SK-N-DZ (cell line): Measurements from ENCODE around the gene ZNF346.

Experiments
- DNase-seq: peaks from one replicate; pipeline ENCODE4 v3.0.0-alpha.2; 2015; ENCODE audit warnings: low spot score

ZNF346 gene

DNA sequence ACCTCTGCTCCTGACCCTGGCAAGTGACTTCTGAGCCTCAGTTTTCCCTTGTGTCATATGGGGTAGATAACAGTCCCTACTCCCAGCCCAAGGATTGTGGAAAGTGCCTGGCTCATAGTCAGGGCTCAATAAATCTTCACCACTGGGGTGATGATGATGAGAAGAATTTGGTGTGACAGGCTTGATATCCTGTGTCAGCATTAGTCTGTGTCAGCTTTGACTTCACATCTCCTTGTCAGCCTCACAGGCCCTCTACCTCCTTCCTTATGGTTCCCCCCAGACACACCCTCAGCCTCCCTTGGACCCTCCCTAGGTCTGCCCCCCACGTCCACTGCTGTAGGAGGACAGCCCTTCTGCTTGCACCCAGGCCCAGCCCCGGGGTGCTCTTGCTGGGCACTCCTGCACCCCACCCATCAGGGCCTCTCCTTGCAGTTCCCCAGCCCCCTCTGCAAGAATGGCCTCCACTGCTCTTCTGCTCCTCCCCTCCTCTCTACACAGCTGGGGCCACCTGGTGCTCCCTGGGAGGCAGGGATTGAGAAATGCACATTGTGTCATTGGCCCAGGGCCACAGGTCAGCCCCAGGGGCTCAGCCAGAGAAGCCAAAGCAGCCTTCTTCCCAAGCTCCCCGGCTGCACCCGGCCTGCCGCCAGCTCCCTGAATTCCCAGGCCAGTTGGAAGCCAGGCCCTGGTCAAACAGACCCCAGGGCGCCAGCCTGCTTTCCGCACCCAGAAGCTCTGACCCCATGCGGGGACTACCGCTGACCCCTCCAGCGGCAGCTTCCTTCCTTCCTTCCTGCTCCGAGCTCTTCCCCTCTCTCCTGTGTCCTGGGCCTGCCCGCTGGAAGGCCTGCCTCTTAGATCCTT lies 72.0 kb downstream of the ZNF346 start:
- no peak for DNase-seq

DNA sequence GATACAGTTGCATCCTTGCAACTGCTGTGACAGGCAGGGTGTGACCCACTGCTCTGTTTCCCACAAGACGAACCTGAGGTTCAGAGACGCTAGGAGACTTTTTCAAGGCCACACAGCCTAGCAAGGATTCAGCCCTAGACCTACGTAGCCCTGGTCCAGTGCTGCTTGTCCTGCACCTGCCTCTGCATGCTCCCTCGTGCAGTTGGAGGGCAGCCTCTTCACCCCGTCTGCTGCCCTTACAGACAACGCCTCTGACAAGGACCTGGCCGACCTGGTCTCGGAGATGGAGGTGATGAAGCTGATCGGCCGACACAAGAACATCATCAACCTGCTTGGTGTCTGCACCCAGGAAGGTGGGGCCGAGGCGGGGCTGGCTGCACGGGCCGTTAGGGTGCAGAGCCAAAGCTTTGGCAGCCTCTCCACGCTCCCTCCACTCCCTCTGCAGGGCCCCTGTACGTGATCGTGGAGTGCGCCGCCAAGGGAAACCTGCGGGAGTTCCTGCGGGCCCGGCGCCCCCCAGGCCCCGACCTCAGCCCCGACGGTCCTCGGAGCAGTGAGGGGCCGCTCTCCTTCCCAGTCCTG lies 72.7 kb downstream of the ZNF346 start:
- DNase-seq, result no peak

DNA sequence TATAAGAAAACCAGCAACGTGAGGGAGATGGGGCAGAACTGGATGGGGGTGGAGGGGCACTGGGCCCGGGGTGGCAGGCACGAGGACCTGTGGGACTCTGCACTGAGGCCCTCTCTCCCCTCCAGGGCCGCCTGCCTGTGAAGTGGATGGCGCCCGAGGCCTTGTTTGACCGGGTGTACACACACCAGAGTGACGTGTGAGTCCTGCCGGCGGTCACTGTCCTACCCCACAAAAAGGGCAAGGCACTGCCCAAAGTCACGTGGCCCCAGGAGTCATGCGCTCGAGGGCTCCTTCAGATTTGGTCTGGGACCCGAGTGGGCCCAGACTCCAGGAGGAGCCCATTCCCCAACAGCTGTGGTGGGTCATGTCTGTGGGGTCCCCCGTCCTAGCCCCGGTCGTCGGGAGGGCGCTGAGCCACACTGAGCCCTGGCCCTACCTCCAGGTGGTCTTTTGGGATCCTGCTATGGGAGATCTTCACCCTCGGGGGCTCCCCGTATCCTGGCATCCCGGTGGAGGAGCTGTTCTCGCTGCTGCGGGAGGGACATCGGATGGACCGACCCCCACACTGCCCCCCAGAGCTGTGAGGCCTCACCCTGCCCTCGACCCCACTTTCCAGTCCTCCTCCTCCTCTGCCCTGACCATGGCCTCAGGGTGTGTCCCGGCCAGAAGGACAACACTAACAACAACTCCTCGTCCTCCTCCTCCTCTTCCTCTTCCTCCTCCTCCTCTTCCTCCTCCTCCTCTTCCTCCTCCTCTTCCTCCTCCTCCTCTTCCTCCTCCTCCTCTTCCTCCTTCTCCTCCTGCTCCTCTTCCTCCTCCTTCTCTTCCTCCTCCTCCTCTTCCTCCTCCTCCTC lies 73.9 kb downstream of the ZNF346 start:
- no peak for DNase-seq

DNA sequence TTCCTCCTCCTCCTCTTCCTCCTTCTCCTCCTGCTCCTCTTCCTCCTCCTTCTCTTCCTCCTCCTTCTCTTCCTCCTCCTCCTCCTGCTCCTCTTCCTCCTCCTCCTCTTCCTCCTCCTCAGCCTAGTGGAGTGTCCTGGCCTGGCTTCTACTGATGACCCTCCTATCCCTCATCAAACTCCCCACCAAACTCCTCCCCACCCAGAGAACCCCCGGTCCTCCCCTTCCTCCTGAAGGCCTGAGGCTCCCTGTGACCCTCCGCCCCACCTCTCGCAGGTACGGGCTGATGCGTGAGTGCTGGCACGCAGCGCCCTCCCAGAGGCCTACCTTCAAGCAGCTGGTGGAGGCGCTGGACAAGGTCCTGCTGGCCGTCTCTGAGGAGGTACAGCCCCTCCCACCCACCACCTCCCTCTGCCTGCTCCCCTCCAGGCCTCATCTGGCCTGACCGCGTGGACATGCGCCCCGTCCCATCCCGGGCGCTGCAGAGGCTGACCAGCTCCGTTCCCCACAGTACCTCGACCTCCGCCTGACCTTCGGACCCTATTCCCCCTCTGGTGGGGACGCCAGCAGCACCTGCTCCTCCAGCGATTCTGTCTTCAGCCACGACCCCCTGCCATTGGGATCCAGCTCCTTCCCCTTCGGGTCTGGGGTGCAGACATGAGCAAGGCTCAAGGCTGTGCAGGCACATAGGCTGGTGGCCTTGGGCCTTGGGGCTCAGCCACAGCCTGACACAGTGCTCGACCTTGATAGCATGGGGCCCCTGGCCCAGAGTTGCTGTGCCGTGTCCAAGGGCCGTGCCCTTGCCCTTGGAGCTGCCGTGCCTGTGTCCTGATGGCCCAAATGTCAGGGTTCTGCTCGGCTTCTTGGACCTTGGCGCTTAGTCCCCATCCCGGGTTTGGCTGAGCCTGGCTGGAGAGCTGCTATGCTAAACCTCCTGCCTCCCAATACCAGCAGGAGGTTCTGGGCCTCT lies 74.8 kb downstream of the ZNF346 start:
- DNase-seq, result no peak

DNA sequence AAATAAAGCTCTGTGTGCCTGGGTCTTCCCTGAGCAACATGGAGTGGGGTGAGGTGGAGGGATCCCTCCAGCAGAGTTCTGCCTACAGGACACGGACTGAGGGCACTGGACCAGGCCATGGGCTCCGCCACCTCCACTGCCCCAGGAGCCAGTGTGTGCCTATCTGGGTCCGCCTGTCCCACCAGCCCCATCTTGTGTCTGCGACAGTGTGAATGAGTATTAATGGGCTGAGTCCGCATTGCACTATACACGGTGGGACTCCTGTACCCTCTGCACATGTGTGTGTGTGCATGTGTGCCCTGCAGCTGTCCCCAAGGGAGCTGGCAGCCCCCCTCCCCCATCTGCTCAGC lies 75.6 kb downstream of the ZNF346 start:
- DNase-seq, result no peak

DNA sequence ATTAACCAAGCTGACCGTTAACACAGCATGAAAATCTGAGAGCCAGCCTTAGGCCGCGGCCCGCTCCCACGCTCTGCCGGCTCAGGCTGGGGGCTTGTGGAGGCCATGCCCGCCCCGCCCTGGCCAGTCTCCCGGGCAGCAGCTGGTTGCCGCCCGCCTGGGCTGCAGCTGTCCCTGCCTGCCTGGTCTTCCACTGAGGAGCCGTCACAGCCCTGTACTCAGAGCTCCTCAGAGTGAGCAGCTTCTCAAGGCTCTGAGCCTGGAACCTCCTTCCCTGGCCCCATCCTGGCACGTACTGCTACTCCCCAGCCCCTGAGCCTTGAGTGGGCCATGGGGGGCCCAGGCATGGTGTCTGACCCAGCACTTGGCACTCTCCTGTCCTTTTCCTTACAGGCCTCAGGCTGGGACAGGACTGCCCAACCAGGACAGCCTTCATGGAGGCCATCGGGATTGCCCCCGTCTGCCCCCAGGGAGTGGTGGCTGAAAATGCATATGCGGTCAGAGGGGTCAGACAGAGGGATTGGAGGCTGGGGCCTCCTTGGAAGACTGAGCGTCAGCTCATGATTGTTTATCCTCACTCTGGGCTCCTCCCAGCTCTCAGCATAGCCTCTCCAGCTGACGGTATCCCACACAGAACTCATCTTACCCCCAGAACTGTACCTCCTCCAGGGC lies 76.1 kb downstream of the ZNF346 start:
- DNase-seq, result no peak

DNA sequence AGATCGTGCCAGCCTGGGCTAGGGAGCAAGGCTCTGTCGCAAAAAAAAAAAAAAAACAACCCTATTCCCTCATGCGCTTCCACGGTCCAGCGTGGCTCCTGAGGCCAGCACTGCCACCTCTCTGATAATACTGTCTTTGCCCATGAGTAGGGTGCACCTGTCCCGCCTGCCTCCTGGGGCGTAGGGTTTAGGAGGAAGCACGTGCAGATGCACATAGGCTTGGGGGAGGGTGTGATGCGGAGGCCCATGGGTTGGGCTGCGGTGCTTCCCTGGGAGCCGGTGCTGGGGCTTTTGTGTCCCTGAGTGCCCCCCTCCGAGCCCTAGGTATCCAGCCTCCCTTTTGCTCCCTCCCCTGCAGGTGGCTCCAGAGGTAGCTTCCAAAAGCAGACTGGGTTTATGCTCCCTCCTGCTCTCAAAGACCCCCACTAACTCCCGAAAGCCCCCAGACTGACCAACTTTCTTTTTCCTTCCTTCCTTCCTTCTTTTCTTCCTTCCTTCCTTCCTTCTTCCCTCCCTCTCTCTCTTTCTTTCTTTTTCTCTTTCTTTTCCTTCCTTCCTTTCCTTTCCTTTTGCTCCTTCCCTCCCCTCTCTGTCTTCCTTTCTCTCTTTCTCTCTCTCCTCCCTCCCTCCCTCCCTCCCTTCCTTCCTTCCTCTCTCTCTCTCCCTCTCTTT lies 77.1 kb downstream of the ZNF346 start:
- DNase-seq, result no peak

DNA sequence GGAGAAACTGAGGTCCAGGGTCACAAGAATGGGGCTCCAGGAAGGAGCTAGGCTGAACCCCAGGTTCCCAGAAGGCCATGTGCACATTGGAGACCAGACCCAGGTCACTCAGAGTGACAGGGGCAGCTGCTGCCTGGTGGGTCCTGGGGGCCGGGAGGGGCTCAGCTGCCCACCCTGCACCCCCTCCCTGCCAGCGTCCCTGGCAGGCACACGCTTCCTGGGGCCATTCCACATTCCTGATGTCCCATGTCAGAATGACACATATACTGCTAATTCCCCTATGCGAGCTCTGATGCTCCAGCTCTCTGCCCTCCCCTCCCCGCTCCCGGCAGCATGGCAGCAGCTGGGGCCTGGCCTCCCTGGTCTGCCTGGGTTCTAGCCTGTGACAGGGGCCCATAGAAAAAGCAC lies 78.2 kb downstream of the ZNF346 start:
- DNase-seq, result no peak

DNA sequence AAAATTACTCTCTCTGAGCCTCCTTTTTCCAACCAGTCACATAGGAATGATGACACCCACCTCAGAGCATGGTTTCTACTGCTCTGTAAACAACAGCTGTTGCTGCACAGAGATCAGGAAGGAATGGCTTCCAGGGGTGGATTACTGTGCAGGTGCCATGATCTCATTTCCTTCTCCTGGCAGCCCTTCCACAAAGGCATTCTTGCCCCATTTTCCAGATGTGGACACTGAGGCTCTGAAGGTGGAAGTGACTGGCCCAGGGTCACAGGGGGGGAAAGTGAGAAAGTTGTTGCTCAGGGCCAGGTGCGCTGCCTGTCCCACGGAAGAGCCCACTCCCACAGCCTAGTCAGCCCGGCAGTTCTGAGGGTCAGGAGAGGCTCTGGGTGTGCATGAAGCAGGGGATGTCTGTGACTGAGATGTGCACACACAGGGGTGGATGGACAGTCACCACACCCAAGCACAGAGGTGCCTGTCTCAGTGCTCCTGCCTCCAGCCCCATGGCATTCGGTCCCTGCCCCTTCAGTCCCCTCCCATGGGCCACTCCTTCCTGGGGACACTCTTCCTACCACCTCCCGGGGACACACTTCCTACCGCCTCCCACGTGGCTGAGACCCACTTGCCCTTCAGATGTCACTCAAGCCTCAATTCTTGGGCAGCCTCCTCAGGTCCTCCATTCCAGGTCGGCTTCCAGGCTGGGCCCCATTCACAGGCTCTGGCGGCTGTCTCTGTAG lies 81.2 kb downstream of the ZNF346 start:
- no peak for DNase-seq

DNA sequence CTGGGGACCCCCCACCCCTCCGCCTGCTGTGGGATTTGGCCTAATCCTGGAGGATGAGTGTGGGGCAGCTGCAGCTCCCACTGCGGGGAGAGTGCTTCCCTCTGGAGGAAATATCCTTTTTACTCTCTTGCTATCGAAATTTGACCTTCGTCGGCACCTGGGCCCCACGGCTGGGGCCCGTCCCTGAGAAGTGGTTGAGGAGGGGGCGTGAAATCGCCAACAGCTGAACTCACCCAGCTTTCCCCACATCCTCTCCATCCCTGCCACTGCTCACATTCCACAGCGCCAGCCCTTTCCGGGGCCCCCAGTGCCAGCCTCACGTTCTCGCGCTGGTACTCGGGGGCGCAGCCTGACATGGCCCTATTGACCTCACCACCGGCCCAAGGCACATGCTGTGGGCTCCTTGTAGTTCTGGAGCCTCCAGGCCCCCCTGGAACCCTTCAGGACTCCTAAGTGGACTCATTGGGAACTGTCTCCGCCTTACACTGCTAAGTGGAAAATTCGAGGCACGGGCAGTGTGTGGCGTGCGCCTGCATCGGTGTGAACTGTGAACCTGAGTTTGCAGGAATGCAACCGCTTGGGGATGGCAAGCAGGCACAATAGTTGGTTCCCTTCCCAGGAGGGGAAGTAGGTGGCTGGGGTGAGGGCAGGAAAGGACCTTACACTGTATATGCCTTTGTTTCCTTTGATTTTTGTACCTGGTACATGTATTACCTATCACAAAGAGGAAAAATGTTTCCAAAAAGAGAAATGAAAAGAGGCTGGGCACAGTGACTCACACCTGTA lies 83.4 kb downstream of the ZNF346 start:
- no peak for DNase-seq

DNA sequence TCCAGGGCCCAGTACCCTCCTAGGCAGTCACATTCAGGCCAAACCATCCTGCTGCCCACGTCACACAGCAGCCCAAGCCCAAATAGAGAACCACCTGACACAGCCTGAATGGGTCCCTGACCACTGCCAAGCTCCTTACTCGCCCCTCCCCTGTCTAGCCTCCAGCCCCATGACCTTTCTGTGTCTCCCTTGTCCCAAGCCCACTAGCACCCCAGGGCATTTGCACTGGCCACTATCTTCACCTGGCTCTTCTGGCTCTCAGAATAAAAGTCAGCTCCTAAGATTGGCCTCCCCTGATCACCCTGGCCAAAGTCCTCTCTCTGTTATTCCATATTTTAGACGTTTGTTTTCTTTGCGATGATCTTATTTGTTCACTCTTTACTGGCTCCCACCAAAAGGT lies 84.7 kb downstream of the ZNF346 start:
- no peak for DNase-seq

DNA sequence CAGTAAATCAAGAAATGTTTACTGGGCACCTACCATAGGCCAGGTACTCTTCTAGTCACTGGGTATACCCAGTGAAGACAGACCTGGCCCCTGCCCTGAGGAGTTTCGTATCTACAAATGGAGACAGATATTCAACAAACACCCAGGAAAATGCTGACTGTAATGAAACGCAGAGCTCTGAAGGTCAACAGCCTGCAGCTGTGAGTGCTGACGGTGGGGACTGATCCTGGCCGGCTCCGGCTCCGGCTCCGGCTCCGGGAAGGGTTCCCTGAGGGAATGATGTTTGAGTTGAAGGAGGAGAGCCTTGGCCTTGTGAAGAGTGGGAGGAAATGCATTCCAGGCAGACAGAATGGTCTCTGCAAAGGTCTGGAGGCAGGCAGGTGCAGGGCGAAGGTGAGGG lies 87.3 kb downstream of the ZNF346 start:
- no peak for DNase-seq

DNA sequence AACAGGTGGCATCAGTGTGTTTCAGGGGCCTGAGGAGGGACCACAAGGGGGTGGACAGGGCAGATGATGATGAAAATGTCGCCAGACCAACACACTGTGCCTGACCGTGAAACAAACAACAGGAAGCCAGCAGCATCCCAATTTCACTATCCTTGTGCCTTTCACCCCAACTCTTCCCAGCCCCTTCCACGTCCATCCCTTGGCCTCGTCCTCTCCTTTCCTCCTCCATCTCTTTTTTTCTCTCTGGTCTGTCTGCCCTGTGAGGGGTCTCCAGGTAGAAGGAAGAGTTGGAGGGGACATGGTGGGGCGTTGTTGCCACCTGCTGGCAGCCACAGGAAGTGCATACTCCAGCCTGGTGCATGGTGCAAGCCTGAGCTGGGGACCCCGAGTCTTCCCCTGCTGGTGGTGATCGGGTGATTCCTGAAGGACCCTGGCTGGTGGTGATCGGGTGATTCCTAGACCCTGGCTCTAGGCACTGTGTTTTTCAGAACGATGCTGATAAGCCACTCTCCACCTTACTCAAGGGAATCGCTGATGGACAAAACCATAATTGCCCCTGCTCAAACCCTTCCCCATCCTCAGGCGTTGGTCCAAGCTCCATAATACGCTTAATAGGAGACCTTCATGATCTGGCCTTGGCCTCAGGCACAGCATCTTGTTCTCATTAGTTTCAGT lies 89.4 kb downstream of the ZNF346 start:
- DNase-seq, result peak; percentile 78

DNA sequence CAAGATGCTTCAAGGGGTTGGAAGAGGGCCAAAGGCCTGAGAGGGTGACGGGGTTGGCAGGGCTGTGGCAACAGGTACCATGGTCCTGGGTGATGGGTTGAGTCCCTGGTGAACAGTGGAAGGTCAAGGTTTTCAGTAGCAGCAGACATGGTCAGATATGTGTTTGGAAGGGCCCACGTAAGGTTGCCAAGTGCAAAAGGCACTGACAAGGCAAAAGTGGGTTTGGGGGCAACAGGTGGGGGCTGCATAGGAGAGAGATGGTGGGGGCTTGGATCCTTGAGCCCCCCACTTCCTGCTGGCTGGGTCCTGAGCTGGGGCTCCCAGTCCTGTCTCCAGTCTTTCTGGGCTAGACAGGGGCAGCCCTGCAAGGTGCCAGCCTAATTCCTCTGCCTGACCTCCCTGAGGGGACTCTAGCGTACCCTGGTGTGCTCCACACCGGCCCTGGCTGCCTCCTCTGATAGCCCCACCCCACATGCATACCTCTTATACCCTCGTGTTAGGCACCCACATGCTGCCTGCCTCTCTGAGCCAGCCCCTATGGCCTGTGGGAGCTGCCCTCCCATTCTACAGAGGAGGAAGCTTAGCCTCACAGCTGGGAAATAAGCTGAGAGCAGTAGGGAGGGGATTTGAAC lies 90.2 kb downstream of the ZNF346 start:
- DNase-seq, result no peak

DNA sequence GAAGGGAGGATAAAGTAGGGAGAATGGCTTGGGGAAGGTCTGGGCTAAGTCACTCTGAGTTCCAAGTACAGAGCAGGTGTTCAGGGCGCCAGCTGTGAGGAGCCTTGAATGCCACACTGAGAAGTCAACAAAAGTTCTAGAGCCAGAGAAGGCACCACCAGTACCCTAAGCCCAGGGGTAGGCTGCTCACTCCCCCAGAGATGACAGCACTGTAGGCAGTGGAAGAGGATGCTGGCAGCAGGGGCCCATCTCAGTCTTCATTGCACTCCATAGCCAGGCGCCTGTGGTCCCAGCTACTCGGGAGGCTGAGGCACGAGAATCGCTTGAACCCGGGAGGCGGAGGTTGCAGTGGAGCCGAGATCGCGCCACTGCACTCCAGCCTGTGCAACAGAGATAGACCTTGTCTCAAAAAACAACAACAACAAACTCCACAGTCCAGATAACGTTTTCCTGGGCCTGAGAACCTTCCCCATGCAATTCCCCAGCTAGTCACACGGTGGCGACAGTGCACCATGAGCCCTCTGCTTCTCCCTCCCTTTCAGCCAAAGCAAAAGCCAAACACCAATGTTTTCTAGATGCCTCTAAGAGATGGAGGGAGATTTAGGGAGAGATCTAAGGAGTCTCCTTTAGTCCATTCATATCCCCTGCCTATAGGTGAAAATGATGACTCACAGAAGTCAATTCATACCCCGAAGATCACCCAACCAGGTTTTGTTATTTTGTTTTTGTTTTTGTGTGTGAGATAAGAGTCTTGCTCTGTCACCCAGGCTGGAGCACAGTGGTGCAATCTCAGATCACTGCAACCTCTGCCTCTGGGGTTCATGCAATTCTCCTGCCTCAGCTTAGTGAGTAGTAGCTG lies 91.3 kb downstream of the ZNF346 start:
- DNase-seq, result peak; percentile 74

DNA sequence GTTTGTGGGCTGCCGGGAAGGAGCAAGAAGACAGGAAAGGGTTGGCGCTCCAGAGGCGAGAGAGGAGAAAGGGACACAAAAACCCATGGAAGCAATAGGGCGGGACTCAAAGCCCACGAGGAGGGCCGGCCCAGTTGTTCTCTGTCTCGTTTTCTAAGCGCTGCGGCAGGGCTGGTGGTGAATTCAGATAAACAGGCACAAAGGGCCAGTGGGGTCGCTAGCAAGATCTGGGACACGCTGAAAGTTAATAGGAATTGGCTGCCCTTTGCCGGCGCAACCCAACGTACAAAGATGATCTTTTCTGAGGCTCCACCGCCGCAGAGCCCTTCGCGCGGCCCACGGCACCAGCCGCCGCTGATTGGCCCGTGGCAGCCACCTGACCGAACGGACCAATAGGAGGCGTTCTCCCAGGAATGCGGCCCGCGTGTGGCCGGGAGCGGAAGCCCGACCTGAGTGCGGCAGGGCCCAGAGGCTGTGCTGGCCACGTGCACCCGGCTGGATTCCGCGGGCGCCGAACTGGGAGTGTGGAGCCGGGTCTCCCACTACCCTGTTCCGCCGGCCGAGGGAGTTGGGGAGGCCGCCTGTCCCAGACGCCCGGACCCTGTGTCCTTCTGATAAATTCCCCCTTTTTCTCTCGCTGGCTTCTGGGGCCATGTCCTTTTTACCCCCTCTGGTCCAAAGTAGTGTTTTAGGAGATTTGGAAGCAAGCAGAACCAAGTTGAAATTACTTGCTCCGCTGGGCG lies 94.3 kb downstream of the ZNF346 start:
- no peak for DNase-seq
